BJ (cell line): ENCODE results near the gene CCDC192. TPM values are rescaled to one million over a fixed set of nuclear protein-coding genes. Genes with fewer than 3 reads are reported as not detected.
"Not testable (repeated sequence)": the region's sequence is repeated elsewhere in the genome, so short reads cannot be mapped to it uniquely, and the experiment has no call there.

Source experiments
- CTCF ChIA-PET: fragments of 350-600 bp; formaldehyde crosslinking; extraction: SDS; loops from one replicate; lab custom pipeline; 2021; ENCODE audit warnings: antibody characterized with exemption, inconsistent platforms; lab: Yijun Ruan, JAX
- POLR2A ChIA-PET: fragments of 300-600 bp; sonication (Branson Sonifier 250); formaldehyde crosslinking; extraction: SDS; loops from one replicate; lab custom pipeline; 2021; ENCODE audit warnings: antibody characterized with exemption; lab: Charles Lee
- DNase-seq: peaks from one replicate; pipeline ENCODE4 v3.0.0-alpha.2; 2011; ENCODE audit warnings: low read depth
- H3K27me3 ChIP-seq: 2 replicates; pipeline ENCODE4 v1.6.0; 2011; ENCODE audit warnings: low read length; ENCODE audit not compliant: control insufficient read depth, insufficient read depth
- H3K36me3 ChIP-seq: 2 replicates; pipeline ENCODE4 v1.5.1; 2011; ENCODE audit warnings: low read length; ENCODE audit not compliant: control insufficient read depth, insufficient read depth
- H3K4me3 ChIP-seq: 2 replicates; pipeline ENCODE4 v1.5.1; 2011; ENCODE audit warnings: low read depth, mild to moderate bottlenecking, control low read depth, low read length
- CTCF ChIP-seq: IDR thresholded peaks from 2 replicates; pipeline ENCODE4 v1.5.1; 2011; ENCODE audit warnings: low read depth, mild to moderate bottlenecking, control low read depth, inconsistent platforms, low read length, moderate library complexity; ENCODE audit not compliant: insufficient read depth
- polyA plus RNA-seq: library from polyadenylated mRNA; depleted of rRNA; stranded (reverse); fragments of >200 nt; gene quantifications from 2 replicates; pipeline ENCODE4 v1.2.3, GENCODE V29; 2011

The CCDC192 gene
- polyA plus RNA-seq, 1 experiment = not detected

- POLR2A ChIA-PET = no interaction called here
- Histone ChIP-seq H3K36me3 (no peaks in the 10 kb centered on the region), H3K27me3 (no peaks in the 10 kb centered on the region), H3K4me3 (no peak overlapping the region)
- TF ChIP-seq CTCF = no peak
- CTCF ChIA-PET = no interaction called here
- DNase-seq = no peak
Observed at GRCh38 chr5:127741412-127741811, 38.2 kb downstream of the CCDC192 start.

DNA sequence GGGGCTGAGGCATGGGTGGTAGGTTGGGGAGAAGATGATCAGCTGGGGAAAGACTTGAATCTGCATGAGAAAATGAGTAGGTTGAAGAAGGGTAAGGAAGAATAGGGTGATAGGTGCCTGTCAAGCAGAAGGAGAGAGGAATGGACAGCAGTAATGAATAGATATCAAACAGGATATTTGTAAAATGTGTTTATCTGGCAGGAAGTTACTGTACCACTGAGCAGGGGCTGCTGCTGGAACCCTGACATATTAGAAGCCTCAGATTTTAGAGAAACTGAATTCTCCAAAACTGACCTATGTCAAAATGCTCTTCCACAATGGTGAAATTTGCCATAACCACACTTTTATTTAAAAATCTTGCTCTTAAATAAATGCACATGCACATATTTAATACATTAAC lies 41.0 kb downstream of the CCDC192 start:
- Histone ChIP-seq H3K4me3 (no peak overlapping the region), H3K27me3 (no peaks in the 10 kb centered on the region), H3K36me3 (no peaks in the 10 kb centered on the region)
- POLR2A ChIA-PET = no interaction called here
- CTCF ChIA-PET = interaction anchor here (0.8 to 2.8 kb wide), 2 partner anchors 340 to 457 kb away, joined by 4 to 13 read pairs; no protein-coding TSS in a partner anchor
- DNase-seq = no peak
- no peak for TF ChIP-seq CTCF

DNA sequence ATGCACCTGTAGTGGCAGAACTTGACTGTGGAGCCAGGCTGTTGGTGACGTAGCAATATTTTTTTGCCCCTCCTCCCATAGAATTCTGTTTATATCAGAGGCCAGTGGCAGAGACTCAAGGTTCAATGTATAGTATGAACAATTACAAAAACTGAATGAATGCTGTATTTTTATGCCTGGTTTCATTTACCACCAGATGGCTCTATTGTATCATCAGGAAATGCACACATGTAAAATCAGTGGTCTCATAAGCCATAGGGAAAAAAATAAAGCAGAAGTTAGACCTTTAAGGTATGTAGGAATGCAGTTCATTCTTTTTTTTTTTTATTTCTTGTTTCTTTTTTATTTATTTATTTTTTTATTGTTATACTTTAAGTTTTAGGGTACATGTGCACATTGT lies 43.6 kb downstream of the CCDC192 start:
- POLR2A ChIA-PET = no interaction called here
- Histone ChIP-seq H3K27me3 (no peaks in the 10 kb centered on the region), H3K4me3 (no peak overlapping the region), H3K36me3 (no peaks in the 10 kb centered on the region)
- peak; percentile 52 for TF ChIP-seq CTCF
- CTCF ChIA-PET = no interaction called here
- no peak for DNase-seq

GRCh38 chr5:127752503-127753265 lies 49.5 kb downstream of the CCDC192 start:
- DNase-seq, H3K36me3 ChIP-seq, H3K4me3 ChIP-seq, POLR2A ChIA-PET, CTCF ChIA-PET, H3K27me3 ChIP-seq: not testable (repeated sequence)

DNA sequence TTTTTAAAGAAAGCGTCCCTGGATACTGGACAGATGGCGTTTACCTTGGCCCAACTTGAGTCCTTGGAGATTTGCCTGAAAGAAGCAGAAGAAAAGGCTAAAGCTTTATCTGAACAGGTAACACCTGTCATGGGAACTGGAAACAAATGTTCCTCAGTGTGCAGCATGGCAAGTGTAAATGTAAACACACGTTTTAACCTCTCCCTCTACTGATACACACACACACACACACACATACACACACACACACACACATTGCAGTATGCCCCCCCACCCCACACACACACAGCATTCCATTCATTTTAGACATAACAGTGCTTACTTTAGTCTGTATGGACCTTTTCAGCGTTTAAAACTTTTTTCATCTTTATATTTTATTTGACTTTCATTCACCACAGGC lies 51.1 kb downstream of the CCDC192 start:
- Histone ChIP-seq H3K36me3 (no peaks in the 10 kb centered on the region), H3K4me3 (no peak overlapping the region), H3K27me3 (no peaks in the 10 kb centered on the region)
- ChIA-PET POLR2A (no interaction called here), CTCF (interaction anchor here (0.9 to 1.4 kb wide), 3 partner anchors 10 to 445 kb away, joined by 3 to 4 read pairs (median 4); no protein-coding TSS in a partner anchor)
- no peak for TF ChIP-seq CTCF
- DNase-seq = no peak
